Measurements from ENCODE around the gene SMNDC1.

DNA sequence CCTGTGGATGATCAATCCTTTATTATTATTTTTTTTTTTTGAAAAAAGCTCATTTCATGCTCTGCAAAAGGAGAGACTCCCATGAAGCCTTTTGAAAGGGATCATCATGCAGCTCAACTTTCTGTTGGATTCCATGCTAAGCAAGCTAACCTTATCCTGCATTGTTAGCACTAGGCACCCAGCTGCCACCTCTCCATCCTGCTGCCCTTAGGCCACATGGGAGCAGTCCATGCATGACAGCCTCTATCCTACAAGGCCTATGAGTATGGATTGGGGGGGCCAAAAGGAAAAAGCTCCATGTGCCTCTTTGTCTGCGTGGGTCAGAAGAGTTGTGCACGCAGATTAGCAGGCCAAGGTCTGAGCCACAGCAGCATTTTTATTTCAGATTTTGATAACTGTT, 19.2 kb downstream of the SMNDC1 start:
- TF ChIP-seq, protein P1, sequence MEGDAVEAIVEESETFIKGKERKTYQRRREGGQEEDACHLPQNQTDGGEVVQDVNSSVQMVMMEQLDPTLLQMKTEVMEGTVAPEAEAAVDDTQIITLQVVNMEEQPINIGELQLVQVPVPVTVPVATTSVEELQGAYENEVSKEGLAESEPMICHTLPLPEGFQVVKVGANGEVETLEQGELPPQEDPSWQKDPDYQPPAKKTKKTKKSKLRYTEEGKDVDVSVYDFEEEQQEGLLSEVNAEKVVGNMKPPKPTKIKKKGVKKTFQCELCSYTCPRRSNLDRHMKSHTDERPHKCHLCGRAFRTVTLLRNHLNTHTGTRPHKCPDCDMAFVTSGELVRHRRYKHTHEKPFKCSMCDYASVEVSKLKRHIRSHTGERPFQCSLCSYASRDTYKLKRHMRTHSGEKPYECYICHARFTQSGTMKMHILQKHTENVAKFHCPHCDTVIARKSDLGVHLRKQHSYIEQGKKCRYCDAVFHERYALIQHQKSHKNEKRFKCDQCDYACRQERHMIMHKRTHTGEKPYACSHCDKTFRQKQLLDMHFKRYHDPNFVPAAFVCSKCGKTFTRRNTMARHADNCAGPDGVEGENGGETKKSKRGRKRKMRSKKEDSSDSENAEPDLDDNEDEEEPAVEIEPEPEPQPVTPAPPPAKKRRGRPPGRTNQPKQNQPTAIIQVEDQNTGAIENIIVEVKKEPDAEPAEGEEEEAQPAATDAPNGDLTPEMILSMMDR (IDR thresholded peaks at IDR 0.05) = no peak
- TF ChIP-seq POLR2A (IDR thresholded peaks at IDR 0.05) = no peak
- TF ChIP-seq POLR2AphosphoS5 (IDR thresholded peaks at IDR 0.05) = no peak

Measured in gastroesophageal sphincter (tissue), 3 donors.